OCI-LY3 (cell line): Measurements from ENCODE around the gene FARP1.
A peak's percentile ranks its signal among the peaks of the same experiment; 100 is the strongest.

ENCODE experiments used
- EZH2phosphoT487 ChIP-seq: fragments of 200-600 bp; shearing (Covaris generic); IDR thresholded peaks from 2 replicates; pipeline ENCODE4 v1.6.1; 2018; ENCODE audit warnings: antibody characterized with exemption, mixed run types, low read depth
- TF ChIP-seq, protein P1 (sequence below): fragments of 200-600, 300-600 bp; sonication (generic); IDR thresholded peaks from 2 replicates; pipeline ENCODE4 v1.5.1; 2014; ENCODE audit warnings: antibody characterized with exemption, low read length, low read depth

DNA sequence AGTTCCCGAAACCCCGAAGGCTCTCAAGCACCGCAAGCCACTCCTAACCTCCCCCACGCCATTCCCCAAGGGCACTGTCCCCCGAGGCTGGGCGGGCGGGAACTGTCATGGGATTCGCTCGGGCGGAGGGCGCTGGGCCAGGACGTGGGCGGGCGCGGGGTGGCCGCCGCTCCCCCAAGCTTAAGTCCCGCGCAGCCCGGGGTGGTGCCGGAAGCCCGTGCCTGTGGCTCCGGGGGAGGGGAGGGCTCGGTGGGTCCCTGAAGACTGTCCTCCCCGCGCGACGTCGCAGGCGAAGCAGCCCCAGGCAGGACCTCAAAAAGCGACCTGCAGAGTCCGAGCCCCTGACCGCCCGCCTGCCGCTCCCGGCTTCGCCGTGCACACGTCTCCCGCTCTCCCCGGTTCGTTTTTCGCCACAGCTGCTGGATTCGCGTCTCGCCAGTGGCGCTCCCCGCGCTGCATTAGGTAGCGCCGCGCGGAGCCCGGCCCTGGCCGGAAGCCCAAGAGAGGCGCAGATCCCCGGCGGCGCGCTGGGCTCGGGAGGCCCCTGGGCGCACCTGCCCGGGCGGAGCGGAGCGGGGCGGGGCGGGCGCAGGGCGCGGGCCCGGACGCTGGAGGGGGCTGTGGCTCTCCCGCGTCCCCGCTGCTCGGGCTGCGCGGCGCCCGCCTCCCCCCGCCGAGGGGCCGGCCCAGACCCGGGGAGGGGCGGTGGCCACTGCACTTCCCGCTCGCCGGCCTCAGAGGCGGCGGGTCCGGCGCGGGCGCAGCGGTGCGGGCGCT lies at the start of gene FARP1:
- TF ChIP-seq, protein P1, sequence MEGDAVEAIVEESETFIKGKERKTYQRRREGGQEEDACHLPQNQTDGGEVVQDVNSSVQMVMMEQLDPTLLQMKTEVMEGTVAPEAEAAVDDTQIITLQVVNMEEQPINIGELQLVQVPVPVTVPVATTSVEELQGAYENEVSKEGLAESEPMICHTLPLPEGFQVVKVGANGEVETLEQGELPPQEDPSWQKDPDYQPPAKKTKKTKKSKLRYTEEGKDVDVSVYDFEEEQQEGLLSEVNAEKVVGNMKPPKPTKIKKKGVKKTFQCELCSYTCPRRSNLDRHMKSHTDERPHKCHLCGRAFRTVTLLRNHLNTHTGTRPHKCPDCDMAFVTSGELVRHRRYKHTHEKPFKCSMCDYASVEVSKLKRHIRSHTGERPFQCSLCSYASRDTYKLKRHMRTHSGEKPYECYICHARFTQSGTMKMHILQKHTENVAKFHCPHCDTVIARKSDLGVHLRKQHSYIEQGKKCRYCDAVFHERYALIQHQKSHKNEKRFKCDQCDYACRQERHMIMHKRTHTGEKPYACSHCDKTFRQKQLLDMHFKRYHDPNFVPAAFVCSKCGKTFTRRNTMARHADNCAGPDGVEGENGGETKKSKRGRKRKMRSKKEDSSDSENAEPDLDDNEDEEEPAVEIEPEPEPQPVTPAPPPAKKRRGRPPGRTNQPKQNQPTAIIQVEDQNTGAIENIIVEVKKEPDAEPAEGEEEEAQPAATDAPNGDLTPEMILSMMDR: peak; percentile 13; the same call in 1 of the 2 replicates
- TF ChIP-seq EZH2phosphoT487: no peak
